Activated CD8-positive, alpha-beta T cell treated with anti-CD3 and anti-CD28 coated beads, Interleukin-2, amount 10 ng/mL, durations not matched to agents 7 days and 5 days (primary cell): ENCODE measurements around the gene MAIP1. TPM values are rescaled to one million over a fixed set of nuclear protein-coding genes. Genes with fewer than 3 reads are reported as not detected.
"Not testable (repeated sequence)": the region's sequence is repeated elsewhere in the genome, so short reads cannot be mapped to it uniquely, and the experiment has no call there.

ENCODE experiments used
- ATAC-seq: fragments of 150-1000 bp; cut with Tn5 transposase; one replicate; pipeline ENCODE4 v1.10.0; 2021; ENCODE audit warnings: moderate library complexity
- CTCF ChIA-PET: fragments of 350-600 bp; sonication (Branson Sonifier 250); formaldehyde crosslinking; loops from one replicate; lab custom pipeline; 2021; ENCODE audit warnings: antibody characterized with exemption; lab: Charles Lee
- POLR2A ChIA-PET: fragments of 350-600 bp; sonication (Branson Sonifier 250); formaldehyde crosslinking; loops from one replicate; lab custom pipeline; 2021; ENCODE audit warnings: antibody characterized with exemption; lab: Charles Lee
- DNase-seq: peaks from one replicate; pipeline ENCODE4 v3.0.0-alpha.2; 2020
- H3K27ac Mint-ChIP-seq: one replicate; pipeline ENCODE4 v1.8.0; 2021; ENCODE audit warnings: mild to moderate bottlenecking, mixed read lengths
- H3K27me3 Mint-ChIP-seq: one replicate; pipeline ENCODE4 v1.8.0; 2021; ENCODE audit warnings: low read depth, mixed read lengths
- H3K36me3 Mint-ChIP-seq: one replicate; pipeline ENCODE4 v1.8.0; 2021; ENCODE audit warnings: low read depth, mixed read lengths
- H3K4me1 Mint-ChIP-seq: one replicate; pipeline ENCODE4 v1.8.0; 2021; ENCODE audit warnings: low read depth, mixed read lengths
- H3K4me3 Mint-ChIP-seq: one replicate; pipeline ENCODE4 v1.8.0; 2021; ENCODE audit warnings: mild to moderate bottlenecking, mixed read lengths
- H3K9me3 Mint-ChIP-seq: one replicate; pipeline ENCODE4 v1.8.0; 2022; ENCODE audit warnings: mixed read lengths; ENCODE audit not compliant: insufficient read depth
- total RNA-seq, 2 experiments: library from RNA; stranded (reverse); gene quantifications; one replicate each; pipeline ENCODE4 v1.2.3, GENCODE V29; 2021

Gene MAIP1, protein sequence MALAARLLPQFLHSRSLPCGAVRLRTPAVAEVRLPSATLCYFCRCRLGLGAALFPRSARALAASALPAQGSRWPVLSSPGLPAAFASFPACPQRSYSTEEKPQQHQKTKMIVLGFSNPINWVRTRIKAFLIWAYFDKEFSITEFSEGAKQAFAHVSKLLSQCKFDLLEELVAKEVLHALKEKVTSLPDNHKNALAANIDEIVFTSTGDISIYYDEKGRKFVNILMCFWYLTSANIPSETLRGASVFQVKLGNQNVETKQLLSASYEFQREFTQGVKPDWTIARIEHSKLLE
- total RNA-seq, result 10 to 100 TPM; 21.5 to 21.9 TPM

DNA sequence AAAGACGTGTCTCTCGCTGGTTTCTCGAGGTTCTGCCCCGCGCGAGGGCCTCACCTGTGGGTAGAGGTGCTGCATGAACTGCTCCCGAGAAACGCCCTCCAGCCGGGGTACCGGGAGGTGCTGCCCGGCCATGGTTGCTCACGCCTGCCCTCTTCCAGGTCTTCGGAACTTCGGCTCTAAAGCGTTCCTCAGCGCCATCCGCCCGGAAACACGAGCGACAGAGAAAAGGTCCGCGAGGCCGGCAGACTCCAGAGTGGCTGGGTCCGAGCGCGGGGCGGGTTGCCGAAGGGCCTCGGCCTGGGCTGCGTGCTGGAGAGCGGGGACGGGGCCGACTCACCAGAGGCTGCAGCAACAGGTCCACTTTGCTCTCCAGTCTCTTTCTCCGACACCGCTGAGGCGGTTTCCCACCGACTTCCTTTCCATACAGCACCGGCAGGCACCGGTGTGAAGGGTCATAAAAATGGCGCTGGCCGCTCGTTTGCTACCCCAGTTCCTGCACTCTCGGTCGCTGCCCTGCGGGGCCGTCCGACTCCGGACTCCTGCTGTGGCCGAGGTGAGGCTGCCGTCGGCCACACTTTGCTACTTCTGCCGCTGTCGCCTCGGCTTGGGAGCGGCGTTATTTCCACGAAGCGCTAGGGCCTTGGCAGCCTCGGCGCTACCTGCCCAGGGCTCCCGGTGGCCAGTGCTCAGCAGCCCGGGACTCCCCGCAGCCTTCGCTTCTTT is at the start of gene MAIP1, which contains the start of gene TYW5:
Gene MAIP1, plus strand, starts transcription at position 244 of the 723 bp plus-strand sequence. Its CDS starts 217 bp downstream, at position 461.
Gene TYW5, minus strand, starts transcription at position 153 of the 723 bp plus-strand sequence. Its CDS starts 21 bp downstream, at position 132.
- H3K27me3 Mint-ChIP-seq, result no peaks in the 10 kb centered on the region
- ChIA-PET POLR2A (interaction anchor here (0.9 kb wide), 1 partner anchor 43 kb away, joined by 4 read pairs; no protein-coding TSS in a partner anchor), CTCF (no interaction called here)
- H3K27ac Mint-ChIP-seq, result peak within 1 kb of the TSS; percentile 94
- peak within 1 kb of the TSS; percentile 98 for H3K4me3 Mint-ChIP-seq
- ATAC-seq (peak; percentile 90), DNase-seq (peak; percentile 85)
- H3K36me3 Mint-ChIP-seq, result peaks cover 28% of the 10 kb centered on the region
- peaks cover 61% of the 10 kb centered on the region for H3K4me1 Mint-ChIP-seq
- no peaks in the 10 kb centered on the region for H3K9me3 Mint-ChIP-seq

DNA sequence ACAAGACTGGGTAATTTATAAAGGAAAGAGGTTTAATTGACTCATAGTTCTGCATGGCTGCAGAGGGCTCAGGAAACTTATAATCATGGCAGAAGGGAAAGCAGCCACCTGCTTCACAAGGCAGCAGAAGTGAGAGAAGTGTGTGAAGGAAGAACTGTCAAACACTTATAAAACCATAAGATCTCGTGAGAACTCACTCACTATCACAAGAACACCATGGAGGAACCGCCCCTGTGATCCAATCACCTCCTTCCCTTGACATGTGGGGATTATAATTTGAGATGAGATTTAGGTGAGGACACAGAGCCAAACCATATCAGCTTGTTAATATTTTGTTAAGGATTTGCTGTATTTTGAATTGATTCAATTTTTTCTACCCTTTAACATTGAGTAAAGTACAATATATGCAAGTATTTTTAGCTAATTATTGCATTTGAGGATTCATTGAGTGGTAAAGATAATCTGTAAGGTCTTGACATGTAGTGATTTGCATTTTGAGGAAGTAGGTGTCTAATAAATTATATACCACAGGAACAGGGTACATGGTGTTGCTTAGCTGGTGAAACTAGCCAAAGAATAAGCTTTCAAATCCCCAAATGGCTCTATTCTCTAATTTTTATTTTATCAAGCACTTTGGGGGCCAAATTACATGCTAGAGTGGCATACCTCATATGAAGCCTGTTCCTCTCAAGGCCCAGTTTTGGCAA is 48.2 kb upstream of the MAIP1 start:
- no peak for DNase-seq
- no peak overlapping the region for H3K4me3 Mint-ChIP-seq
- no peak for ATAC-seq
- POLR2A ChIA-PET, result no interaction called here
- H3K36me3 Mint-ChIP-seq, result peaks cover 3% of the 10 kb centered on the region
- no peak overlapping the region for H3K27ac Mint-ChIP-seq
- H3K27me3 Mint-ChIP-seq, result peaks cover 30% of the 10 kb centered on the region
- peaks cover 9% of the 10 kb centered on the region for H3K4me1 Mint-ChIP-seq
- no peaks in the 10 kb centered on the region for H3K9me3 Mint-ChIP-seq
- CTCF ChIA-PET, result interaction anchor here (1.6 kb wide), 1 partner anchor 16 kb away, joined by 5 read pairs; no protein-coding TSS in a partner anchor

DNA sequence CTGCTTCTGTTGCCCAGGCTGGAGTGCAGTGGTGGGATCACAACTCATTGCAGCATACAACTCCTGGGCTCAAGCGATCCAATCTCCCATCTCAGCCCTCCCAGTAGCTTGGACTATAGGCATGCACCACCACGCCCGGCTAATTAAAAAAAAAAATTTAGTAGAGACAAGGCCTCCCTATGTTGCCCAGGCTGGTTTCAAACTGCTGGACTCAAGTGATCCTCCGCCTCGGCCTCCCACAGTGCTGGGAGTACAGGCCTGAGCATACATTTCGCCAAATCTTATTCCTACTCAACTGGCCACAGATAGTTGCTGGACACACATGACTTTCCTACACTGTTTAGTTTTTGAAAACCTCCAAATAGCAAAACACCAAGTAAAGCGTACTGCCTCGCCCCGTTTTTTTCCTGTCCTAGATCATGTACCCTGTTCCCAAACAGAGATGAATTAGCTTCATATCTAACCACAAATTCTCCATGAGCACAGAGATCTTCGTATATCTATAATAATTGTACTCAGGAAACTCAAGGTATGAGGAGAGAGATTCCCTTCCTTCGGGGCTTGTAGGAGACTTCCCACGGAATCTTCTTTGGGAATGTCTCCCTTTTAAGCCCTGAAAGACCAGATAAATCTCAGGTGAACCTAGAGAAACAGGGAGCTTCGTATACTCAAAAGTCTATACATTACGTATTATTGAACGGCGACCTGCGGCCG is 44.9 kb upstream of the MAIP1 start:
- POLR2A ChIA-PET, result interaction anchor here (0.9 kb wide), 1 partner anchor 58 kb away, joined by 3 read pairs; no protein-coding TSS in a partner anchor
- ATAC-seq (no peak), DNase-seq (no peak)
- CTCF ChIA-PET, result interaction anchor here (1.1 to 1.3 kb wide), 2 partner anchors 20 to 206 kb away, joined by 3 to 4 read pairs; no protein-coding TSS in a partner anchor
- peaks cover 26% of the 10 kb centered on the region for H3K4me1 Mint-ChIP-seq
- peaks cover 15% of the 10 kb centered on the region for H3K27me3 Mint-ChIP-seq
- H3K36me3 Mint-ChIP-seq, result peaks cover 16% of the 10 kb centered on the region
- H3K9me3 Mint-ChIP-seq, result no peaks in the 10 kb centered on the region
- H3K27ac Mint-ChIP-seq, result peak overlapping the region; percentile 95
- peak overlapping the region; percentile 96 for H3K4me3 Mint-ChIP-seq

DNA sequence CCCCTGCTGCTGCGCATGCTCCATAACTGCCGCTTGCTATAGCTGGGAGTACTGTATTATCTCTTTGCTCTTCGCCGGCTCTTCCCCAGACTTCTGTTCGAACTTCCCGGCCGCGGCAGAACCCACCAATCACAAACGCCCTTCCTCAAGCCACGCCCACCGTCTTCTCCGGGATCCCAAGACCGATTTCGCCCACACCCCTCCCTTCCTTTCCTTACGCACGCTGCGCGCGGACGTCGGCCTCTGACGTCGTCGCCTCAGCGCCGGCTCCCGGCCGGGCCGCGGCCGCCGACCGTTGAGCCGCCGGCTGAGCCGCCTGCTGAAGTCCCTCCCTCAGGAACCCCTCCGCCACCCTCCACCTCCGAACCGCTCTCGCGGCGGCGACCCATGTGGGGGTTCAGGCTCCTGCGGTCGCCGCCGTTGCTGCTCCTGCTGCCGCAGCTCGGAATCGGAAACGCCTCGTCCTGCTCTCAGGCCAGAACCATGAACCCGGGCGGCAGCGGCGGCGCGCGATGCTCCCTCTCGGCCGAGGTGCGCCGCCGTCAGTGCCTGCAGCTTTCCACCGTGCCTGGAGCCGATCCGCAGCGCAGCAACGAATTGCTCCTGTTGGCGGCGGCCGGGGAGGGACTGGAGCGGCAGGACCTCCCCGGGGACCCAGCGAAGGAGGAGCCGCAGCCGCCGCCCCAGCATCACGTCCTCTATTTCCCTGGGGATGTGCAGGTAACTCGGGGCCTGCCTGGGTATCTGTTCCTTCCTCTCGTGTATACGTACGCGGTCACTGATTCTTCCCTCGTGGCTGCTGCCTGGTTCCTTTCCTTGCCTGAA is 44.1 kb upstream of the MAIP1 start, which contains the start of gene C2orf69:
Gene C2orf69, plus strand, starts transcription at position 242 of the 825 bp plus-strand sequence. Its CDS starts 146 bp downstream, at position 388.
- peaks cover 10% of the 10 kb centered on the region for H3K27me3 Mint-ChIP-seq
- ChIA-PET CTCF (interaction anchor here (1.1 to 1.5 kb wide), 3 partner anchors 19 to 207 kb away, joined by 3 to 5 read pairs (median 4); no protein-coding TSS in a partner anchor), POLR2A (interaction anchor here (0.9 kb wide), 1 partner anchor 59 kb away, joined by 3 read pairs; no protein-coding TSS in a partner anchor)
- peak within 1 kb of the TSS; percentile 95 for H3K27ac Mint-ChIP-seq
- peak; percentile 92 for DNase-seq
- peaks cover 26% of the 10 kb centered on the region for H3K4me1 Mint-ChIP-seq
- H3K9me3 Mint-ChIP-seq, result peaks cover 4% of the 10 kb centered on the region
- H3K4me3 Mint-ChIP-seq, result peak within 1 kb of the TSS; percentile 96
- peaks cover 23% of the 10 kb centered on the region for H3K36me3 Mint-ChIP-seq
- peak; percentile 89 for ATAC-seq

DNA sequence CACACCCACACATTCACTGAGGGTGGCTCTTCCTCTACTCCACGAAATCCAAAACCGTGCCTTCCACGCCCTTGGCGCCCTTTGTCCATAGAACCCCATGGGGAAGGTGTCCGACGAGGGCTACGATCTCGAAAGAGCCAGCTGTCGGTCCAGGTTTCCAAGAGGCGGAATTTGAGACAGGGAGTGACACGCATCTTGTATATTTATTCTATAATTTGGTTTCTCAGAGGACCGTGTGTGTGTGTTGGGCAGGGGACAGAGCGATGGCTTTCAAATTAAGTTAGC is 43.6 kb upstream of the MAIP1 start:
- Mint-ChIP-seq H3K4me3 (peak overlapping the region; percentile 96), H3K9me3 (peaks cover 10% of the 10 kb centered on the region), H3K4me1 (peaks cover 26% of the 10 kb centered on the region), H3K27me3 (peaks cover 6% of the 10 kb centered on the region), H3K27ac (peak overlapping the region; percentile 95), H3K36me3 (peaks cover 29% of the 10 kb centered on the region)
- DNase-seq (no peak), ATAC-seq (peak; percentile 4)
- CTCF ChIA-PET, result interaction anchor here (1.0 to 1.5 kb wide), 2 partner anchors 29 to 35 kb away, joined by 3 to 5 read pairs; no protein-coding TSS in a partner anchor
- POLR2A ChIA-PET, result interaction anchor here (1.1 kb wide), 1 partner anchor 43 kb away, joined by 4 read pairs; no protein-coding TSS in a partner anchor

DNA sequence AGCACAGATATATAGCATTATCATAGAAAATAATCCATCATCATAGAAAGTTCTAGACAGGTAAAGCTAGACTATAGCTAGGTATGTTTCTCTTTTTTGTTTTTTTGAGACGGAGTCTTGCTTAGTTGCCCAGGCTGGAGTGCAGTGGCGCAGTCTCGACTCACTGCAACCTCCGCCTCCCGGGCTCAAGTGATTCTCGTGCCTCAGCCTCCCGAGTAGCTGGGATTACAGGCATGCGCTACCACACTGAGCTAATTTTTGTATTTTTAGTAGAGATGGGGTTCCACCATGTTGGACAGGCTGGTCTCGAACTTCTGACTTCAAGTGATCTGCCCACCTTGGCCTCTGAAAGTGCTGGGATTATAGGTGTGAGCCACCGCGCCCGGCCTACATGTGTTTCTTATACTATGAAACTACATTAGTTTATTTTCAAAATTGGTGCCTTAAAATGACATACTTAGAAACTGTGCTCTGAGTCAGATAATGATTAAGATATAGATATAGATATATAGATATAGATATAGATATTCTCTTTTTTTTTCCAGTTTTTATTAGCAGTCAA is 42.7 kb upstream of the MAIP1 start:
- Mint-ChIP-seq H3K4me1 (peaks cover 26% of the 10 kb centered on the region), H3K4me3 (peak overlapping the region; percentile 96), H3K9me3 (peaks cover 11% of the 10 kb centered on the region), H3K36me3 (peaks cover 37% of the 10 kb centered on the region)
- not testable (repeated sequence) for H3K27me3 Mint-ChIP-seq, H3K27ac Mint-ChIP-seq, ATAC-seq, DNase-seq
- POLR2A ChIA-PET, result interaction anchor here (1.1 kb wide), 1 partner anchor 42 kb away, joined by 4 read pairs; no protein-coding TSS in a partner anchor
- CTCF ChIA-PET, result interaction anchor here (0.8 to 1.5 kb wide), 3 partner anchors 28 to 208 kb away, joined by 3 to 5 read pairs (median 3); no protein-coding TSS in a partner anchor

DNA sequence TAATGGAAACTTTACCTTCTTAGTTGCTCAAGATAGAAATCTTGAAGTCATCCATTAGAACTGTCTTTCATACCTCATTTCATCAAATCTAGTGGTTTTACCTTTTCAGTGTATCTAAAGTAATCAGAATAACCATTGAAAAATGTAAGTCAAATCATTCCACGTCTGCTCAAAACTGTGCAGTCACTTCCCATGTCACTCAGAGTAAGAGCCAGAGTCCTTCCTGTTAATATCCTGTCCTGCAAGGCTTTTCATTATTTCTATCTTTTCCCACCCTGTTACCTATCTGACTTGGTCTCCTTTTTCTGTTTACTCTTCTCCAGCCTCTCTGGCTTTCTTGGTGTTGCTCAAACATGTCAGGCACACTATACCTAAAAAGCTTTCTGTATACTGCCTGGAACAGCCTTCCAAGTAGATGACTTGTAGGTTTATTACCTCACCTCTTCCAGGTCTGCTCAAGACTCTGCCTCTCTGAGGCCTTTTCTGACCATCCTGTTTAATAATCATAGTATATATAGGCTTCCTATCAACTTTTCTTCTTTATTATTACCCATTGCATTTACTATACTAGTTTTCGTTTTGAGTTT is 40.9 kb upstream of the MAIP1 start:
- no peak for ATAC-seq
- no peak for DNase-seq
- peaks cover 11% of the 10 kb centered on the region for H3K9me3 Mint-ChIP-seq
- peaks cover 50% of the 10 kb centered on the region for H3K36me3 Mint-ChIP-seq
- H3K27me3 Mint-ChIP-seq, result no peaks in the 10 kb centered on the region
- no peak overlapping the region for H3K27ac Mint-ChIP-seq
- H3K4me1 Mint-ChIP-seq, result peaks cover 26% of the 10 kb centered on the region
- peak overlapping the region; percentile 3 for H3K4me3 Mint-ChIP-seq
- ChIA-PET CTCF (no interaction called here), POLR2A (no interaction called here)

DNA sequence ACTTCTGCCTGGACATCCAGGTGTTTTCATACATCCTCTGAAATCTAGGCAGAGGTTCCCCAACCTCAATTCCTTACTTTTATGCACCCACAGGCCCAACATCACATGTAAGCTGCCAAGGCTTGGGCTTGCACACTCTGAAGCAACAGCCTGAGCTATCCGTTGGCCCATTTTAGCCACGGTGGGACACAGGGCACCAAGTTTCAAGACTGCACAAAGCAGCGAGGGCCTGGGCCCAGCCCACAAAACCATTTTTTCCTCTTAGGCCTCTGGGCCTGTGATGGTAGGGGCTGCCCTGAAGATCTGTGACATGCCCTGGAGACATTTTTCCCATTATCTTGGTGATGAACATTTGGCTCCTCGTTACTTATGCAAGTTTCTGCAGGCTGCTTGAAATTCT is 38.4 kb upstream of the MAIP1 start:
- POLR2A ChIA-PET, result no interaction called here
- ATAC-seq (no peak), DNase-seq (no peak)
- peaks cover 54% of the 10 kb centered on the region for H3K36me3 Mint-ChIP-seq
- peaks cover 17% of the 10 kb centered on the region for H3K4me1 Mint-ChIP-seq
- no peak overlapping the region for H3K27ac Mint-ChIP-seq
- CTCF ChIA-PET, result no interaction called here
- no peaks in the 10 kb centered on the region for H3K27me3 Mint-ChIP-seq
- no peak overlapping the region for H3K4me3 Mint-ChIP-seq
- H3K9me3 Mint-ChIP-seq, result peaks cover 11% of the 10 kb centered on the region

DNA sequence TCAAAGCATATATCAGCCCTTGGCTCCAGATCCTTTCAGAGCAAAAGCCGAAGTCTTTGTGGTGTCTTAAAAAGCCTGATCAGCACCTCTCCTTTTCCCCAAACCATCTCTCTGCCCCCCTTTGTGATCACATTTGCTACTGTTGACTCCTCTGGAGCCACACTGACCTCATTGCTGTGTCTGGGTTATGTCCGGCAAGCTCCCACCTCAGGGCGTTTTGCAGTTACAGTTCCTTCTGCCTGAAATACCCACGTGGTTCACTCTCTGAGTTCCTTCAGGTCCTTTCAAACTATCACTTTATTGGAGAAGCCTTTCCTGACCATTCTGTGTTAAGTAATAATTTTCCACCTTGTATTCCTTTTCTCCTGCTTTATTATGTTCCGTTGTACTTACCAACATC is 32.5 kb upstream of the MAIP1 start:
- ChIA-PET CTCF (interaction anchor here (1.5 kb wide), 1 partner anchor 15 kb away, joined by 5 read pairs; no protein-coding TSS in a partner anchor), POLR2A (no interaction called here)
- no peak for DNase-seq
- Mint-ChIP-seq H3K4me1 (peaks cover 4% of the 10 kb centered on the region), H3K27me3 (no peaks in the 10 kb centered on the region), H3K36me3 (peaks cover 40% of the 10 kb centered on the region), H3K27ac (no peak overlapping the region), H3K9me3 (no peaks in the 10 kb centered on the region), H3K4me3 (no peak overlapping the region)
- ATAC-seq, result no peak

DNA sequence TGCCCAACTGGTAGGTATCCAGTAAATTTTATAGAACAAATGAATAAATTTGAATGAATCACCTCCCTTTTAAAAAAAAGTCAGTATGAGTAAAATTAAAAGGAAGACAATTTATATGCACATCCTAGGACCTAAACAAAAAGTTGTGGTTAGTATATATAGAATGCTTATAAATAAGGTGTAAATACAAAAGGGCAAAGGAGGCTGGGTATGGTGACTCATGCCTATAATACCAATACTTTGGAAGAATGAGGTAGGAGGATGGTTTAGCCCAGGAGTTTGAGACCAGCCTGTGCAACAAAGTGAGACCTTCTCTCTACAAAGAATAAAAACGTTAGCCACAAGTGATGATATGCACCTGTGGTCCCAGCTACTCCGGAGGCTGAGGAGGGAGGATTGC is 31.5 kb upstream of the MAIP1 start:
- no peaks in the 10 kb centered on the region for H3K27me3 Mint-ChIP-seq
- DNase-seq, result no peak
- ATAC-seq, result no peak
- H3K27ac Mint-ChIP-seq, result no peak overlapping the region
- CTCF ChIA-PET, result no interaction called here
- POLR2A ChIA-PET, result no interaction called here
- H3K36me3 Mint-ChIP-seq, result peaks cover 38% of the 10 kb centered on the region
- H3K4me3 Mint-ChIP-seq, result no peak overlapping the region
- peaks cover 4% of the 10 kb centered on the region for H3K4me1 Mint-ChIP-seq
- H3K9me3 Mint-ChIP-seq, result no peaks in the 10 kb centered on the region
